Measurements from ENCODE around the gene KCNMA1.

DNA sequence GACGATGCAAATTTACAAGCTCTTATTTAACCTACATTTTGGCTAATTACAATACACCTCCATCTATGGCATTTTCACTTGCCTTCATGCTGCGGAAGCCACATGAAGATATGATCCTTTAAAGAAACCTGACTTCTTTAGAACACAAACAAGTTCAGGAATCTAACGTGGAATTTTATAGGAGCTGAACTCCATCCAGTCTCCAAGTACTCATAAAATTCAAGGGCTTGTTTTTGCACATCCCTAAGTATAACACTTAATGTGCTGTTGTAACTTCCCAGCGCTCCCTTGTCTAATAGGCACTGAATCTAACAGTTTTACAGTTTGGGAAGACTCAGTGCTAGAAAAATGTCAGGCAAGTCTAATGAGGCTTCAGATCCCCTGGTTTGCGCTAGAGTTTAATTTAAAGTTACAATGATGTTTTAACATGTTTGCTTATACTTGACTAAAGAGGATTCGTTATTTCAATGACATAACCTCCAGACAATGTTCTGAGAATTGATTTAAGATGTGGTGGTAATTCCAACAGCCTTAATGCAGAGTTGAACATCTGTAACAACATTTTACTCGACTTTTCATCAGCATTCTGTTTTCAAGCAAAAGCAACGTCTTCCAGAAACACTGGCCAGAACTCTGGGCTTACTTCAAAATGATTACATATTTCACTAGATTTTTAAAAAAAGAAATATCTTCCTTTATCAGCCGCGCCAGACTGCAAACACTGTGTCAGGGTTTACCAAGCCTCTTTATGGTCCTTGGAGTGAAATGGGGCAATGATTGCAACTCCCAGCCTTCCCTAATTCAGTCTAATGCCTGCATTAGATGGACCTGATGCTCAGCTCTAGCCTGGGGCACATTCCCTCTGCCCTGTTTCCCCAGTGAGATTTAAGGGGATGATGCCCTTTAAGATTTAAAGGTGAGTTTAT, 664.3 kb downstream of the KCNMA1 start:
- TF ChIP-seq YY1 (IDR thresholded peaks at IDR 0.05; ENCODE audit: extremely low read depth, insufficient replicate concordance, low read depth, low read length) (no peak), ATF3 (IDR thresholded peaks at IDR 0.05) (no peak), CBX3 (IDR thresholded peaks at IDR 0.05; ENCODE audit: low read depth) (no peak), REST (IDR thresholded peaks at IDR 0.05; ENCODE audit: low read depth) (no peak), EZH2 (IDR thresholded peaks at IDR 0.05) (no peak), POLR2A (IDR thresholded peaks at IDR 0.05; ENCODE audit: borderline replicate concordance, extremely low read depth, insufficient read depth, insufficient read length) (no peak), ZNF274 (IDR thresholded peaks at IDR 0.05; ENCODE audit: low read depth, low read length) (no peak), TCF7L2 (IDR thresholded peaks at IDR 0.05; ENCODE audit: borderline replicate concordance, extremely low read depth, insufficient read depth, insufficient read length) (no peak)
- TF ChIP-seq, protein P1, sequence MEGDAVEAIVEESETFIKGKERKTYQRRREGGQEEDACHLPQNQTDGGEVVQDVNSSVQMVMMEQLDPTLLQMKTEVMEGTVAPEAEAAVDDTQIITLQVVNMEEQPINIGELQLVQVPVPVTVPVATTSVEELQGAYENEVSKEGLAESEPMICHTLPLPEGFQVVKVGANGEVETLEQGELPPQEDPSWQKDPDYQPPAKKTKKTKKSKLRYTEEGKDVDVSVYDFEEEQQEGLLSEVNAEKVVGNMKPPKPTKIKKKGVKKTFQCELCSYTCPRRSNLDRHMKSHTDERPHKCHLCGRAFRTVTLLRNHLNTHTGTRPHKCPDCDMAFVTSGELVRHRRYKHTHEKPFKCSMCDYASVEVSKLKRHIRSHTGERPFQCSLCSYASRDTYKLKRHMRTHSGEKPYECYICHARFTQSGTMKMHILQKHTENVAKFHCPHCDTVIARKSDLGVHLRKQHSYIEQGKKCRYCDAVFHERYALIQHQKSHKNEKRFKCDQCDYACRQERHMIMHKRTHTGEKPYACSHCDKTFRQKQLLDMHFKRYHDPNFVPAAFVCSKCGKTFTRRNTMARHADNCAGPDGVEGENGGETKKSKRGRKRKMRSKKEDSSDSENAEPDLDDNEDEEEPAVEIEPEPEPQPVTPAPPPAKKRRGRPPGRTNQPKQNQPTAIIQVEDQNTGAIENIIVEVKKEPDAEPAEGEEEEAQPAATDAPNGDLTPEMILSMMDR (IDR thresholded peaks at IDR 0.05 in 2 of 3, conservative IDR thresholded peaks at IDR 0.05 in 1 of 3; ENCODE audit: borderline replicate concordance in 1 of 3, insufficient read depth in 1 of 3, low read depth in 2 of 3, low read length in 2 of 3): no peak
- TF ChIP-seq, protein P2, sequence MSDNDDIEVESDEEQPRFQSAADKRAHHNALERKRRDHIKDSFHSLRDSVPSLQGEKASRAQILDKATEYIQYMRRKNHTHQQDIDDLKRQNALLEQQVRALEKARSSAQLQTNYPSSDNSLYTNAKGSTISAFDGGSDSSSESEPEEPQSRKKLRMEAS (IDR thresholded peaks at IDR 0.05): no peak
- TF ChIP-seq, protein P3, sequence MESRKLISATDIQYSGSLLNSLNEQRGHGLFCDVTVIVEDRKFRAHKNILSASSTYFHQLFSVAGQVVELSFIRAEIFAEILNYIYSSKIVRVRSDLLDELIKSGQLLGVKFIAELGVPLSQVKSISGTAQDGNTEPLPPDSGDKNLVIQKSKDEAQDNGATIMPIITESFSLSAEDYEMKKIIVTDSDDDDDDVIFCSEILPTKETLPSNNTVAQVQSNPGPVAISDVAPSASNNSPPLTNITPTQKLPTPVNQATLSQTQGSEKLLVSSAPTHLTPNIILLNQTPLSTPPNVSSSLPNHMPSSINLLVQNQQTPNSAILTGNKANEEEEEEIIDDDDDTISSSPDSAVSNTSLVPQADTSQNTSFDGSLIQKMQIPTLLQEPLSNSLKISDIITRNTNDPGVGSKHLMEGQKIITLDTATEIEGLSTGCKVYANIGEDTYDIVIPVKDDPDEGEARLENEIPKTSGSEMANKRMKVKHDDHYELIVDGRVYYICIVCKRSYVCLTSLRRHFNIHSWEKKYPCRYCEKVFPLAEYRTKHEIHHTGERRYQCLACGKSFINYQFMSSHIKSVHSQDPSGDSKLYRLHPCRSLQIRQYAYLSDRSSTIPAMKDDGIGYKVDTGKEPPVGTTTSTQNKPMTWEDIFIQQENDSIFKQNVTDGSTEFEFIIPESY (IDR thresholded peaks at IDR 0.05; ENCODE audit: extremely low read depth, insufficient replicate concordance, low read length): no peak

Measured in HCT116 (cell line).